GM21737 (cell line): Measurements from ENCODE around the gene SELENOV.

Experiments
- ATAC-seq: cut with Tn5 transposase; IDR thresholded peaks from one replicate; pipeline ENCODE4 v1.9.1; 2021; ENCODE audit warnings: mild to moderate bottlenecking, moderate library complexity; ENCODE audit not compliant: unreplicated experiment

SELENOV gene

DNA sequence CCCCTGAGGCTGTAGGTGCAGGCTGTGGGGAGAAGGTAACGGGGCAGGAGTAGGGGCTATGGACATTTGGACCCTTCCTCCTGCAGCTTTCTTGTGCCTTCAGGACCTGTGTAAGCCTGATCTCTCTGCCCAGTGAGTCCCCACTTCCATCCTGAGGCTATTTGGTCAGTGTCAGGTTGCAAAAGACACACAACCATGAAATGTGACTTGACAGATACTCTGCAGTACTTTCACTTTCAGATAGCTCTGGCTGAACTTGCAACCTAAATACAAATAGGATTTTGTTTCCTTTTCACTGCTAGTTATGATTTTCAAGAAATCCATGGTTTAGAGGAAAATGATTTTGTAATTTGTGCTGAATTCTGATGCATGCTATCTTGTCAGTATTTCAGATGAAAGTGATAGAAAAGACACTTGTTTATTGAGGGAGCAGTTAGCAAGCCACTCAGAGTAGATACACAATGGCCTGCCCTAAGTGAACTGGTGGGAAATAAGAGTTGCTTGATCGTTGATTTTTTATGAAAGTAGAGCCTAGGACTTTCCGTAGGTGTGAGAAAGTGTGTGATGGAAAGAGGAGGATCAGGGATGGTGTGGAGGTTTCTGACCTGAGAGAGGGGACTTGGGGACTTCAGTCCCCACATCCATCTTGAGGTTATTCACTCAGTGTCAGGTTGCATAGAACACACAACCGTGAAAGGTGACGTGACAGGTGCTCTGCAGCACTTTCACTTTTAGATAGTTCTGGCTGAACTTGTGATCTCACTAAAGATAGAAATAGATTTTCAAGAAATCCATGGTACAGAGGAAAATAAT lies 43.1 kb downstream of the SELENOV start:
- no peak for ATAC-seq

DNA sequence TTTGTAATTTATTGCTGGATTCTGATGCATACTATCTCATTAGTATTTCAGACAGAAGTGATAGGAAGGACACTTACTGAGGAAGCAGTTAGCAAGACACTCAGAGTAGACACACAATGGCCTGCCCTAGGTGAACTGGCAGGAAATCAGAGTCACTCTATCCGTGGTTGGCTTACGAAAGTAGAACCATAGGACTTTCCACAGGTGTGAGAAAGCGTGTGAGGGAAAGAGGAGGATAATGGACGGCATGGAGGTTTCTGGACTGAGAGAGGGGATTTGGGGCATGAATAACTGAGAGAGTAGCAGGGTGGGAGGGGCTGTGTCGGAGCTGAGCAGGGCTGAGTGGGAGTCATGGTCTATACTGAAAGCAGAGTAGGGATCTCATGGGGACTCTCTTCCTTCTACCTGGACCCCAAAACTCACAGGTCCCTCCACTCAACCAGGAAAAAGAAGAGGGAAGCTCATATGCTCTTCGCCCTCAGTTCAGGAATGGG lies 43.7 kb downstream of the SELENOV start:
- no peak for ATAC-seq

DNA sequence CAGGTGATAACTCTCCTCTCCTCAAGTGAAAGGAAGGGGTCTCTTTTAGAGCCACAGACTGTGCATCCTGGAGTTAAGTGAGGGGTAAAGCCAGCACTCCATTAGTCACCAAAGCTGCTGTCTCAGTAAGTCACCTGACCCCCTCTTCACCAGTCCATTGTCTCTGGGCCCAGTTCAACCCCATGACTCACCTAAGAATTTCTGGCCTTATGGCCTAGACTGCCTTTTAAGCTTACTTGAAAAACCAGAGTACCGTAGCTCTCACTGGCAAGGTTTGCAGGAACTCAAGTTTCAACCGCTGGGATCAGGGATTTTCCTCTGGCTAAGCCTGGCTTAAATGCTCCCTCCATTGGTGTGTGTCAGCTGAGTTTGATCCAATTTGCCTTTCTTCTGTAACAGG lies 48.5 kb downstream of the SELENOV start:
- no peak for ATAC-seq

DNA sequence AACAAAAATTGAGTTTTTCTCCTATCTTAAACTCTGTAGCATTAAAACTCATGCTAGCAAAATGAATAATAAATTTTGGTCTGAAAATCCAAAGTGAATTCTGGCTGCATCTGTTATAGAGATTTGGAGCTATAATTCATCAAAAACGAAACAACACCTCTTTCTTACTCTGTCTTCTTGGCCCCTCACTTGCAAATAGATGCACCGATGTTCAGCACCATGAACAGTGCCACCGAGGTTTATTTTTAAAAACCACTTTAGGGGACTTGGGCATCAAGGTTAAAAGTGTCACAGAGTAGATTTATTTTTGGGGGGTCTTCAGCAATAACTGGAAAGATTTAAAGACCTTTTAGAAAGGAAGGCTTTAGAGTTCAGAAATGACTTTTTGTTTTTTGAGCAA lies 51.1 kb downstream of the SELENOV start:
- ATAC-seq = no peak

DNA sequence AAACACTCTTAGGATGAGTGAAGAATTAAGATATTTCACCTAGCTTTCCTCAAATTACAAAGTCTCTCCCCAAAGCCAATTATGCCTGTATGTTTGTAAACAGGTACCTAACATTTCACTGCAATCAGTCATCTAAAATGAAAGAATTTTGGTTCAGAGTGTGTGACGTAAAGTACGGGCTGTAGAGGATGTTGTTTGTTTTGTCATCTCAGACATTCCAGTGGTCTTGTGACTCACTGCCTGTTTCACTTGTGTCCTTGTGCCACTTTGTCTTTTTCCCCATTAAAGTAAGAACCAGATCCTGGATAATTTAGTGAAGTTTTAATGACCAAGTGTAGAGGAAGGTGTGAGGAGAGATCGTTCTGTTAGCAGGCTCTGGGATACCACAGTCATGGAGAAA lies 53.7 kb downstream of the SELENOV start:
- no peak for ATAC-seq
